GM12878 (cell line): ENCODE data around the gene NHSL2. TPM values are rescaled to one million over a fixed set of nuclear protein-coding genes. Genes with fewer than 3 reads are reported as not detected.

Experiments
- ATAC-seq: fragments of 200-7000 bp; cut with Tn5 transposase; 3 replicates; pipeline ENCODE4 v1.9.1; 2020; ENCODE audit warnings: mild to moderate bottlenecking, moderate library complexity
- BruUV-seq: library from RNA; stranded (reverse); fragments of 400-500 nt; replicated peaks from 2 replicates; lab custom pipeline; 2021; lab: Mats Ljungman, UMichigan
- CTCF ChIA-PET: fragments of 300-600 bp; sonication (Branson Sonifier 250); formaldehyde crosslinking; extraction: SDS; loops from one replicate; lab custom pipeline; 2021; ENCODE audit warnings: inconsistent platforms; lab: Yijun Ruan, JAX
- POLR2A ChIA-PET: fragments of 350-600 bp; formaldehyde crosslinking; extraction: SDS; loops from one replicate; lab custom pipeline; 2021; ENCODE audit warnings: inconsistent platforms; lab: Charles Lee
- RAD21 ChIA-PET: fragments of 300-600 bp; sonication (Branson Sonifier 250); formaldehyde crosslinking; loops from one replicate; lab custom pipeline; 2023; ENCODE audit warnings: antibody characterized with exemption; ENCODE audit not compliant: unreplicated experiment; lab: Charles Lee
- SMC1A ChIA-PET: fragments of 300-600 bp; sonication (Branson Sonifier 250); formaldehyde crosslinking; loops from one replicate; lab custom pipeline; 2023; ENCODE audit not compliant: unreplicated experiment, uncharacterized antibody; lab: Charles Lee
- DNase-seq: peaks from one replicate; pipeline ENCODE4 v3.0.0-alpha.2; 2011; ENCODE audit warnings: low read depth, low spot score
- FAIRE-seq: peaks from 3 replicates; lab custom pipeline; 2011; peaks lifted over from hg19 to GRCh38; lab: Jason Lieb, UNC
- H2AFZ ChIP-seq: 2 replicates; pipeline ENCODE4 v1.6.0; 2011; ENCODE audit warnings: low read depth, low read length, control low read depth; ENCODE audit not compliant: control insufficient read depth
- H3K27ac ChIP-seq: 2 replicates; pipeline ENCODE4 v1.5.1; 2011; ENCODE audit warnings: control low read depth; ENCODE audit not compliant: control insufficient read depth, insufficient read depth
- H3K27me3 ChIP-seq, 2 experiments: replicated peaks in 1 of 2; 2 replicates each; pipeline versions ENCODE4 v1.6.0 to v1.6.1; 2011; ENCODE audit warnings: low read length in 1 of 2; ENCODE audit not compliant: control insufficient read depth in 2 of 2, insufficient read depth in 2 of 2
- H3K36me3 ChIP-seq, 2 experiments: 2 replicates each; pipeline ENCODE4 v1.5.1; 2011; ENCODE audit warnings: low read length in 1 of 2; ENCODE audit not compliant: control insufficient read depth in 2 of 2, insufficient read depth in 2 of 2
- H3K4me1 ChIP-seq: 2 replicates; pipeline ENCODE4 v1.6.1; 2011; ENCODE audit warnings: mild to moderate bottlenecking, low read length, moderate library complexity, mixed read lengths; ENCODE audit not compliant: control insufficient read depth, insufficient read depth
- H3K4me2 ChIP-seq: 2 replicates; pipeline ENCODE4 v1.6.0; 2011; ENCODE audit warnings: control low read depth; ENCODE audit not compliant: control insufficient read depth, insufficient read depth
- H3K4me3 ChIP-seq: fragments of 200-600 bp; sonication (generic); 2 replicates; pipeline ENCODE4 v1.5.1; 2016
- H3K79me2 ChIP-seq: 2 replicates; pipeline ENCODE4 v1.6.0; 2011; ENCODE audit warnings: low read length; ENCODE audit not compliant: control insufficient read depth, insufficient read depth
- H3K9ac ChIP-seq: 2 replicates; pipeline ENCODE4 v1.8.0; 2011; ENCODE audit warnings: low read length, control low read depth, mixed read lengths; ENCODE audit not compliant: control insufficient read depth, insufficient read depth
- H3K9me3 ChIP-seq: replicated peaks from 3 replicates; pipeline ENCODE4 v1.5.1; 2011; ENCODE audit warnings: mild to moderate bottlenecking, low read length; ENCODE audit not compliant: control insufficient read depth, insufficient read depth
- H4K20me1 ChIP-seq: 2 replicates; pipeline ENCODE4 v1.6.0; 2011; ENCODE audit not compliant: control insufficient read depth, insufficient read depth
- ASH2L ChIP-seq: fragments of 300-600, 200-600 bp; sonication (generic); IDR thresholded peaks from 2 replicates; pipeline ENCODE4 v1.6.1; 2017; ENCODE audit warnings: low read depth, mild to moderate bottlenecking, borderline replicate concordance
- BRCA1 ChIP-seq: IDR thresholded peaks from 2 replicates; pipeline ENCODE4 v1.6.1; 2011; ENCODE audit warnings: low read depth, low read length, improper control_type of control experiment
- EED ChIP-seq: sonication (generic); IDR thresholded peaks from 2 replicates; pipeline ENCODE4 v1.6.1; 2016; ENCODE audit warnings: antibody characterized with exemption, low read depth
- EZH2 ChIP-seq: IDR thresholded peaks from 2 replicates; pipeline ENCODE4 v1.6.1; 2012; ENCODE audit warnings: low read depth, mild to moderate bottlenecking, control low read depth, inconsistent platforms, low read length, borderline replicate concordance; ENCODE audit not compliant: control insufficient read depth
- HDGF ChIP-seq: fragments of 450-650 bp; IDR thresholded peaks from 2 replicates; pipeline ENCODE4 v1.6.1; 2016; ENCODE audit warnings: antibody characterized with exemption
- MEF2A ChIP-seq: IDR thresholded peaks from 2 replicates; pipeline ENCODE4 v1.6.1; 2011; ENCODE audit warnings: low read depth, mild to moderate bottlenecking, low read length, moderate library complexity; ENCODE audit not compliant: insufficient read depth
- MYB ChIP-seq: fragments of 150-350 bp; IDR thresholded peaks from 2 replicates; pipeline ENCODE4 v1.6.1; 2014; ENCODE audit warnings: mild to moderate bottlenecking, low read depth, low read length, borderline replicate concordance
- SMAD5 ChIP-seq: IDR thresholded peaks from 2 replicates; pipeline ENCODE4 v1.6.1; 2016; ENCODE audit warnings: antibody characterized with exemption, low read depth
- SPI1 ChIP-seq: IDR thresholded peaks from 2 replicates; pipeline ENCODE4 v1.6.1; 2011; ENCODE audit warnings: low read depth, mild to moderate bottlenecking, low read length, moderate library complexity, borderline replicate concordance; ENCODE audit not compliant: insufficient read depth
- ZNF592 ChIP-seq: fragments of 450-650 bp; IDR thresholded peaks from 2 replicates; pipeline ENCODE4 v1.6.1; 2017; ENCODE audit warnings: mild to moderate bottlenecking, moderate library complexity
- WGBS: methylation state at CpG from one replicate; pipeline ENCODE4 v1.1.6; 2016; ENCODE audit warnings: low lambda C conversion rate; ENCODE audit not compliant: insufficient replicate concordance, insufficient coverage; ENCODE audit errors: missing lambda C conversion rate; 5-methylcytosine and 5-hydroxymethylcytosine counted together
- in situ Hi-C: fragments of 300-500 bp; cut with MboI; formaldehyde crosslinking; loops from 9 replicates; pipeline ENCODE4 v1.14.3; 2018; ENCODE audit warnings: mixed read lengths
- intact Hi-C: fragments of 100-400 bp; cut with micrococcal nuclease; formaldehyde crosslinking; loops from one replicate; pipeline ENCODE4 v1.14.2; 2022; ENCODE audit not compliant: unreplicated experiment
- polyA plus RNA-seq, 11 experiments: library from polyadenylated mRNA; depleted of rRNA in 4 of 11; unstranded in 6 of 11; stranded (reverse) in 5 of 11; fragments of >200 nt; fragmentation: Nextera tagmentation in 4 of 11; fragmentation: Illumina TruSeq in 1 of 11; extraction: Ambion mirVana in 4 of 11; extraction: Trizol in 1 of 11; gene quantifications; 1 replicate in 1 of 11; 2 replicates in 10 of 11; pipeline versions ENCODE4 v1.2.1 to v1.2.3, GENCODE V29; 2011 to 2016; ENCODE audit warnings: inconsistent platforms in 2 of 11, missing spikeins in 2 of 11, low read depth in 1 of 11
- total RNA-seq, 4 experiments: library from RNA; depleted of rRNA in 3 of 4; stranded (reverse); fragments of >200 nt in 3 of 4; fragmentation: Illumina TruSeq in 1 of 4; extraction: Trizol in 1 of 4; gene quantifications; 2 replicates each; pipeline versions ENCODE4 v1.2.1 to v1.2.3, GENCODE V29; 2013 to 2021
- TF ChIP-seq, protein P1 (sequence below): IDR thresholded peaks from 2 replicates; pipeline ENCODE4 v1.6.1; 2012; ENCODE audit warnings: low read depth, low read length, improper control_type of control experiment
- TF ChIP-seq, protein P2 (sequence below): fragments of 450-650 bp; IDR thresholded peaks from 2 replicates; pipeline ENCODE4 v1.6.1; 2017; ENCODE audit warnings: low read depth, mild to moderate bottlenecking, moderate library complexity

NHSL2 gene
- total and polyA plus RNA-seq, 10 of the 15 experiments (the other 5 are each of a cell fraction or from before 2014, with no cell fraction given), result 0.05 to 0.53 (median 0.07) TPM; not detected in 2

- Histone ChIP-seq H3K79me2 (no peaks in the 10 kb centered on the region), H3K9me3 (no peaks in the 10 kb centered on the region), H3K27ac (no peak overlapping the region), H4K20me1 (no peaks in the 10 kb centered on the region), H3K4me1 (no peaks in the 10 kb centered on the region), H3K36me3 (no peaks in the 10 kb centered on the region), H2AFZ (no peak overlapping the region), H3K27me3 (peaks cover 0 to 3% of the 10 kb centered on the region in 2 experiments; a peak in 1 of 4 replicates), H3K4me2 (no peak overlapping the region), H3K4me3 (no peak overlapping the region), H3K9ac (no peak overlapping the region)
- ChIA-PET SMC1A (interaction anchor here (0.8 kb wide), 1 partner anchor 17 kb away, joined by 3 read pairs; no protein-coding TSS in a partner anchor), CTCF (interaction anchor here (0.6 kb wide), 1 partner anchor 17 kb away, joined by 3 read pairs; no protein-coding TSS in a partner anchor), POLR2A (no interaction called here), RAD21 (no interaction called here)
- BruUV-seq, result no TSS peak
- TF ChIP-seq HDGF (no peak), SMAD5 (no peak), ZNF592 (no peak), ASH2L (no peak), EZH2 (no peak), SPI1 (no peak), MYB (no peak), MEF2A (no peak), EED (no peak), BRCA1 (no peak)
- TF ChIP-seq, protein P1, sequence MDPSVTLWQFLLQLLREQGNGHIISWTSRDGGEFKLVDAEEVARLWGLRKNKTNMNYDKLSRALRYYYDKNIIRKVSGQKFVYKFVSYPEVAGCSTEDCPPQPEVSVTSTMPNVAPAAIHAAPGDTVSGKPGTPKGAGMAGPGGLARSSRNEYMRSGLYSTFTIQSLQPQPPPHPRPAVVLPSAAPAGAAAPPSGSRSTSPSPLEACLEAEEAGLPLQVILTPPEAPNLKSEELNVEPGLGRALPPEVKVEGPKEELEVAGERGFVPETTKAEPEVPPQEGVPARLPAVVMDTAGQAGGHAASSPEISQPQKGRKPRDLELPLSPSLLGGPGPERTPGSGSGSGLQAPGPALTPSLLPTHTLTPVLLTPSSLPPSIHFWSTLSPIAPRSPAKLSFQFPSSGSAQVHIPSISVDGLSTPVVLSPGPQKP, result no peak
- TF ChIP-seq, protein P2, sequence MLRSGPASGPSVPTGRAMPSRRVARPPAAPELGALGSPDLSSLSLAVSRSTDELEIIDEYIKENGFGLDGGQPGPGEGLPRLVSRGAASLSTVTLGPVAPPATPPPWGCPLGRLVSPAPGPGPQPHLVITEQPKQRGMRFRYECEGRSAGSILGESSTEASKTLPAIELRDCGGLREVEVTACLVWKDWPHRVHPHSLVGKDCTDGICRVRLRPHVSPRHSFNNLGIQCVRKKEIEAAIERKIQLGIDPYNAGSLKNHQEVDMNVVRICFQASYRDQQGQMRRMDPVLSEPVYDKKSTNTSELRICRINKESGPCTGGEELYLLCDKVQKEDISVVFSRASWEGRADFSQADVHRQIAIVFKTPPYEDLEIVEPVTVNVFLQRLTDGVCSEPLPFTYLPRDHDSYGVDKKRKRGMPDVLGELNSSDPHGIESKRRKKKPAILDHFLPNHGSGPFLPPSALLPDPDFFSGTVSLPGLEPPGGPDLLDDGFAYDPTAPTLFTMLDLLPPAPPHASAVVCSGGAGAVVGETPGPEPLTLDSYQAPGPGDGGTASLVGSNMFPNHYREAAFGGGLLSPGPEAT, result no peak
- WGBS, result 23% methylated on average over 2 of the region's 2 CpGs
- ATAC-seq (no peak), DNase-seq (no peak), FAIRE-seq (no peak)
- in situ Hi-C loops (no loop called here), intact Hi-C loops (no loop called here)
Observed at GRCh38 chrX:71954458-71954857, 43.8 kb downstream of the NHSL2 start.
